Measurements from ENCODE around the gene MRGPRD.

GRCh38 chr11:68947151-68947550 lies 33.6 kb downstream of the MRGPRD start:
- TF ChIP-seq CTCF (conservative IDR thresholded peaks at IDR 0.05) (no peak), ZFX (IDR thresholded peaks at IDR 0.05) (no peak)
